HepG2 (cell line): ENCODE results near the gene DPM2. TPM values are rescaled to one million over a fixed set of nuclear protein-coding genes. Genes with fewer than 3 reads are reported as not detected.

Experiments used
- GTF2F1 ChIP-seq: fragments of 150-350 bp; IDR thresholded peaks from 2 replicates; pipeline ENCODE4 v1.6.1; 2014; ENCODE audit warnings: low read length
- HOXA5 ChIP-seq: sonication (generic); formaldehyde crosslinking; IDR thresholded peaks from 2 replicates; pipeline ENCODE4 v1.4.0; 2020; ENCODE audit warnings: missing genetic modification reagents
- NONO ChIP-seq, 2 experiments: fragments of 450-650 bp in 1 of 2; sonication (generic) in 1 of 2; formaldehyde crosslinking in 1 of 2; IDR thresholded peaks in 1 of 2; conservative IDR thresholded peaks in 1 of 2; 2 replicates each; pipeline versions ENCODE4 v1.6.1 to v1.8.0; 2017 to 2022; ENCODE audit warnings: mild to moderate bottlenecking in 1 of 2, missing genetic modification reagents in 1 of 2, moderate library complexity in 1 of 2
- PLRG1 ChIP-seq: fragments of 450-650 bp; conservative IDR thresholded peaks from 2 replicates; pipeline ENCODE4 v1.6.1; 2016
- SMARCC2 ChIP-seq: fragments of 450-650 bp; IDR thresholded peaks from 2 replicates; pipeline ENCODE4 v1.6.1; 2017; ENCODE audit warnings: antibody characterized with exemption, mild to moderate bottlenecking
- TAF15 ChIP-seq: fragments of 200-400 bp; formaldehyde crosslinking; IDR thresholded peaks from one replicate; pipeline ENCODE4 v1.6.1; 2018; ENCODE audit warnings: mild to moderate bottlenecking, low read depth, low read length; ENCODE audit not compliant: poor library complexity, severe bottlenecking
- TBX3 ChIP-seq: fragments of 450-650 bp; IDR thresholded peaks from 2 replicates; pipeline ENCODE4 v1.6.1; 2017; ENCODE audit warnings: antibody characterized with exemption, mild to moderate bottlenecking, inconsistent platforms, borderline replicate concordance
- ZBTB33 ChIP-seq: sonication (generic); formaldehyde crosslinking; IDR thresholded peaks from 2 replicates; pipeline ENCODE4 v1.4.0; 2020; ENCODE audit warnings: missing genetic modification reagents
- ZMYM2 ChIP-seq: sonication (generic); formaldehyde crosslinking; IDR thresholded peaks from 2 replicates; pipeline ENCODE4 v1.8.0; 2022; ENCODE audit warnings: mild to moderate bottlenecking, missing genetic modification reagents
- ZNF207 ChIP-seq: fragments of 450-650 bp; IDR thresholded peaks from 2 replicates; pipeline ENCODE4 v1.6.1; 2016; ENCODE audit warnings: antibody characterized with exemption, borderline replicate concordance
- ZNF790 ChIP-seq: sonication (generic); formaldehyde crosslinking; IDR thresholded peaks from 2 replicates; pipeline ENCODE4 v1.8.0; 2022; ENCODE audit warnings: missing genetic modification reagents, mild to moderate bottlenecking, borderline replicate concordance
- ZZZ3 ChIP-seq: sonication (generic); formaldehyde crosslinking; IDR thresholded peaks from 2 replicates; pipeline ENCODE4 v1.4.0; 2020; ENCODE audit warnings: missing genetic modification reagents, mild to moderate bottlenecking, borderline replicate concordance
- polyA plus RNA-seq, 8 experiments: library from polyadenylated mRNA; depleted of rRNA in 3 of 8; stranded (reverse) in 7 of 8; unstranded in 1 of 8; fragments of >200 nt; fragmentation: Illumina TruSeq in 4 of 8; extraction: Trizol in 4 of 8; gene quantifications; 2 replicates each; pipeline versions ENCODE4 v1.2.1 to v1.2.3, GENCODE V29; 2011 to 2016; ENCODE audit warnings: low read depth in 4 of 8, missing spikeins in 1 of 8, mixed read lengths in 1 of 8; ENCODE audit not compliant: insufficient read depth in 1 of 8
- total RNA-seq, 5 experiments: library from RNA; depleted of rRNA; stranded (reverse); fragments of >200 nt; fragmentation: Illumina TruSeq; extraction: Trizol; gene quantifications; 2 replicates each; pipeline ENCODE4 v1.2.3, GENCODE V29; 2016; ENCODE audit warnings: low read depth in 1 of 5
- TF ChIP-seq, protein P1 (sequence below): sonication (generic); formaldehyde crosslinking; IDR thresholded peaks from 2 replicates; pipeline ENCODE4 v1.8.0; 2022; ENCODE audit warnings: mild to moderate bottlenecking, missing genetic modification reagents; ENCODE audit not compliant: insufficient replicate concordance
- TF ChIP-seq, protein P2 (sequence below): sonication (generic); formaldehyde crosslinking; IDR thresholded peaks from 2 replicates; pipeline ENCODE4 v1.4.0; 2020; ENCODE audit warnings: mild to moderate bottlenecking, missing genetic modification reagents
- TF ChIP-seq, protein P3 (sequence below): IDR thresholded peaks from 2 replicates; pipeline ENCODE4 v1.6.1; 2016
- TF ChIP-seq, protein P4 (sequence below): sonication (generic); formaldehyde crosslinking; IDR thresholded peaks from 2 replicates; pipeline ENCODE4 v1.9.0; 2021; ENCODE audit warnings: mild to moderate bottlenecking, missing genetic modification reagents

The DPM2 gene
- total and polyA plus RNA-seq, 2 of the 13 experiments (the other 11 are each of a cell fraction or from before 2014, with no cell fraction given): 24.8 to 35.3 TPM

GRCh38 chr9:127897193-127897692, 40.4 kb downstream of the DPM2 start (continued):
- TF ChIP-seq, protein P1, sequence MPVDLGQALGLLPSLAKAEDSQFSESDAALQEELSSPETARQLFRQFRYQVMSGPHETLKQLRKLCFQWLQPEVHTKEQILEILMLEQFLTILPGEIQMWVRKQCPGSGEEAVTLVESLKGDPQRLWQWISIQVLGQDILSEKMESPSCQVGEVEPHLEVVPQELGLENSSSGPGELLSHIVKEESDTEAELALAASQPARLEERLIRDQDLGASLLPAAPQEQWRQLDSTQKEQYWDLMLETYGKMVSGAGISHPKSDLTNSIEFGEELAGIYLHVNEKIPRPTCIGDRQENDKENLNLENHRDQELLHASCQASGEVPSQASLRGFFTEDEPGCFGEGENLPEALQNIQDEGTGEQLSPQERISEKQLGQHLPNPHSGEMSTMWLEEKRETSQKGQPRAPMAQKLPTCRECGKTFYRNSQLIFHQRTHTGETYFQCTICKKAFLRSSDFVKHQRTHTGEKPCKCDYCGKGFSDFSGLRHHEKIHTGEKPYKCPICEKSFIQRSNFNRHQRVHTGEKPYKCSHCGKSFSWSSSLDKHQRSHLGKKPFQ (CRISPR knock-in tag): no peak
- TF ChIP-seq ZNF790 (CRISPR knock-in tag) (no peak), NONO (IDR thresholded peaks at IDR 0.05) (no peak), NONO (CRISPR knock-in tag; conservative IDR thresholded peaks at IDR 0.05) (no peak), GTF2F1 (no peak), SMARCC2 (no peak), ZMYM2 (CRISPR knock-in tag) (peak; percentile 20; the same call in 1 of the 2 replicates), ZZZ3 (CRISPR knock-in tag) (no peak), HOXA5 (no peak), ZNF207 (no peak), PLRG1 (no peak), TAF15 (no peak), TBX3 (no peak), ZBTB33 (peak; percentile 33; the same call in 1 of the 2 replicates)
- TF ChIP-seq, protein P2, sequence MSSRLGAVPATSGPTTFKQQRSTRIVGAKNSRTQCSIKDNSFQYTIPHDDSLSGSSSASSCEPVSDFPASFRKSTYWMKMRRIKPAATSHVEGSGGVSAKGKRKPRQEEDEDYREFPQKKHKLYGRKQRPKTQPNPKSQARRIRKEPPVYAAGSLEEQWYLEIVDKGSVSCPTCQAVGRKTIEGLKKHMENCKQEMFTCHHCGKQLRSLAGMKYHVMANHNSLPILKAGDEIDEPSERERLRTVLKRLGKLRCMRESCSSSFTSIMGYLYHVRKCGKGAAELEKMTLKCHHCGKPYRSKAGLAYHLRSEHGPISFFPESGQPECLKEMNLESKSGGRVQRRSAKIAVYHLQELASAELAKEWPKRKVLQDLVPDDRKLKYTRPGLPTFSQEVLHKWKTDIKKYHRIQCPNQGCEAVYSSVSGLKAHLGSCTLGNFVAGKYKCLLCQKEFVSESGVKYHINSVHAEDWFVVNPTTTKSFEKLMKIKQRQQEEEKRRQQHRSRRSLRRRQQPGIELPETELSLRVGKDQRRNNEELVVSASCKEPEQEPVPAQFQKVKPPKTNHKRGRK (CRISPR knock-in tag): no peak
- TF ChIP-seq, protein P3, sequence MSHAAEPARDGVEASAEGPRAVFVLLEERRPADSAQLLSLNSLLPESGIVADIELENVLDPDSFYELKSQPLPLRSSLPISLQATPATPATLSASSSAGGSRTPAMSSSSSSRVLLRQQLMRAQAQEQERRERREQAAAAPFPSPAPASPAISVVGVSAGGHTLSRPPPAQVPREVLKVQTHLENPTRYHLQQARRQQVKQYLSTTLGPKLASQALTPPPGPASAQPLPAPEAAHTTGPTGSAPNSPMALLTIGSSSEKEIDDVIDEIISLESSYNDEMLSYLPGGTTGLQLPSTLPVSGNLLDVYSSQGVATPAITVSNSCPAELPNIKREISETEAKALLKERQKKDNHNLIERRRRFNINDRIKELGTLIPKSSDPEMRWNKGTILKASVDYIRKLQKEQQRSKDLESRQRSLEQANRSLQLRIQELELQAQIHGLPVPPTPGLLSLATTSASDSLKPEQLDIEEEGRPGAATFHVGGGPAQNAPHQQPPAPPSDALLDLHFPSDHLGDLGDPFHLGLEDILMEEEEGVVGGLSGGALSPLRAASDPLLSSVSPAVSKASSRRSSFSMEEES: no peak
- TF ChIP-seq, protein P4, sequence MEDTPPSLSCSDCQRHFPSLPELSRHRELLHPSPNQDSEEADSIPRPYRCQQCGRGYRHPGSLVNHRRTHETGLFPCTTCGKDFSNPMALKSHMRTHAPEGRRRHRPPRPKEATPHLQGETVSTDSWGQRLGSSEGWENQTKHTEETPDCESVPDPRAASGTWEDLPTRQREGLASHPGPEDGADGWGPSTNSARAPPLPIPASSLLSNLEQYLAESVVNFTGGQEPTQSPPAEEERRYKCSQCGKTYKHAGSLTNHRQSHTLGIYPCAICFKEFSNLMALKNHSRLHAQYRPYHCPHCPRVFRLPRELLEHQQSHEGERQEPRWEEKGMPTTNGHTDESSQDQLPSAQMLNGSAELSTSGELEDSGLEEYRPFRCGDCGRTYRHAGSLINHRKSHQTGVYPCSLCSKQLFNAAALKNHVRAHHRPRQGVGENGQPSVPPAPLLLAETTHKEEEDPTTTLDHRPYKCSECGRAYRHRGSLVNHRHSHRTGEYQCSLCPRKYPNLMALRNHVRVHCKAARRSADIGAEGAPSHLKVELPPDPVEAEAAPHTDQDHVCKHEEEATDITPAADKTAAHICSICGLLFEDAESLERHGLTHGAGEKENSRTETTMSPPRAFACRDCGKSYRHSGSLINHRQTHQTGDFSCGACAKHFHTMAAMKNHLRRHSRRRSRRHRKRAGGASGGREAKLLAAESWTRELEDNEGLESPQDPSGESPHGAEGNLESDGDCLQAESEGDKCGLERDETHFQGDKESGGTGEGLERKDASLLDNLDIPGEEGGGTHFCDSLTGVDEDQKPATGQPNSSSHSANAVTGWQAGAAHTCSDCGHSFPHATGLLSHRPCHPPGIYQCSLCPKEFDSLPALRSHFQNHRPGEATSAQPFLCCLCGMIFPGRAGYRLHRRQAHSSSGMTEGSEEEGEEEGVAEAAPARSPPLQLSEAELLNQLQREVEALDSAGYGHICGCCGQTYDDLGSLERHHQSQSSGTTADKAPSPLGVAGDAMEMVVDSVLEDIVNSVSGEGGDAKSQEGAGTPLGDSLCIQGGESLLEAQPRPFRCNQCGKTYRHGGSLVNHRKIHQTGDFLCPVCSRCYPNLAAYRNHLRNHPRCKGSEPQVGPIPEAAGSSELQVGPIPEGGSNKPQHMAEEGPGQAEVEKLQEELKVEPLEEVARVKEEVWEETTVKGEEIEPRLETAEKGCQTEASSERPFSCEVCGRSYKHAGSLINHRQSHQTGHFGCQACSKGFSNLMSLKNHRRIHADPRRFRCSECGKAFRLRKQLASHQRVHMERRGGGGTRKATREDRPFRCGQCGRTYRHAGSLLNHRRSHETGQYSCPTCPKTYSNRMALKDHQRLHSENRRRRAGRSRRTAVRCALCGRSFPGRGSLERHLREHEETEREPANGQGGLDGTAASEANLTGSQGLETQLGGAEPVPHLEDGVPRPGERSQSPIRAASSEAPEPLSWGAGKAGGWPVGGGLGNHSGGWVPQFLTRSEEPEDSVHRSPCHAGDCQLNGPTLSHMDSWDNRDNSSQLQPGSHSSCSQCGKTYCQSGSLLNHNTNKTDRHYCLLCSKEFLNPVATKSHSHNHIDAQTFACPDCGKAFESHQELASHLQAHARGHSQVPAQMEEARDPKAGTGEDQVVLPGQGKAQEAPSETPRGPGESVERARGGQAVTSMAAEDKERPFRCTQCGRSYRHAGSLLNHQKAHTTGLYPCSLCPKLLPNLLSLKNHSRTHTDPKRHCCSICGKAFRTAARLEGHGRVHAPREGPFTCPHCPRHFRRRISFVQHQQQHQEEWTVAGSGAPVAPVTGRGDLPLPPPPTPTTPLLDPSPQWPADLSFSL: no peak
